ENCODE data around the gene JCAD. TPM values are rescaled to one million over a fixed set of nuclear protein-coding genes. Genes with fewer than 3 reads are reported as not detected.

Gene JCAD
- total and polyA plus RNA-seq, 9 of the 15 experiments (the other 6 are each of a cell fraction or from before 2014, with no cell fraction given) = not detected

GRCh38 chr10:30070001-30070685, 10.8 kb upstream of the JCAD start (continued):
- TF ChIP-seq POU5F1 (IDR thresholded peaks at IDR 0.05; ENCODE audit: borderline replicate concordance, low read depth, low read length, partially characterized antibody) = no peak
- TF ChIP-seq E4F1 (CRISPR knock-in tag; IDR thresholded peaks at IDR 0.05; ENCODE audit: borderline replicate concordance) = no peak
- TF ChIP-seq CREB3 (tag; conservative IDR thresholded peaks at IDR 0.05; ENCODE audit: low read depth) = no peak
- TF ChIP-seq ZHX1 (conservative IDR thresholded peaks at IDR 0.05; ENCODE audit: low read length) = no peak
- no peak for TF ChIP-seq TGIF2 (CRISPR knock-in tag; IDR thresholded peaks at IDR 0.05)
- no peak for TF ChIP-seq E2F6 (IDR thresholded peaks at IDR 0.05; ENCODE audit: borderline replicate concordance in 1 of 2, extremely low read depth in 1 of 2, insufficient read depth in 1 of 2, insufficient read length in 1 of 2, low read depth in 1 of 2, low read length in 1 of 2, poor library complexity in 1 of 2, severe bottlenecking in 1 of 2)
- no peak for TF ChIP-seq DMBX1 (CRISPR knock-in tag; IDR thresholded peaks at IDR 0.05; ENCODE audit: borderline replicate concordance)
- 0 out of 2 replicates have a peak, but pooled peaks have one; percentile 32 for TF ChIP-seq POLR2AphosphoS5 (IDR thresholded peaks at IDR 0.05; ENCODE audit: control insufficient read depth, insufficient read depth, low read depth, low read length)
- peak; percentile 47; the same call in 1 of the 2 replicates for TF ChIP-seq NFIC (IDR thresholded peaks at IDR 0.05)
- no peak for TF ChIP-seq U2AF2 (optimal IDR thresholded peaks at IDR 0.05; ENCODE audit: low read depth, low read length)
- no peak for TF ChIP-seq SRSF3 (IDR thresholded peaks at IDR 0.05; ENCODE audit: insufficient read depth, low read length)
- no peak for TF ChIP-seq XRCC5 (IDR thresholded peaks at IDR 0.05; ENCODE audit: low read depth, low read length)
- no peak for TF ChIP-seq ELF2 (CRISPR knock-in tag; IDR thresholded peaks at IDR 0.05)
- no peak for TF ChIP-seq SUPT5H (IDR thresholded peaks at IDR 0.05)
- peak in 1 of 2 experiments; percentile 57; a peak in 1 of 4 replicates for TF ChIP-seq TBL1XR1 (IDR thresholded peaks at IDR 0.05; ENCODE audit: low read length in 2 of 2)
- no peak for TF ChIP-seq ZC3H4 (CRISPR knock-in tag; IDR thresholded peaks at IDR 0.05; ENCODE audit: borderline replicate concordance)
- TF ChIP-seq ZNF449 (CRISPR knock-in tag; IDR thresholded peaks at IDR 0.05) = no peak

Data from K562 (cell line).